Activated naive CD8-positive, alpha-beta T cell treated with anti-CD3 and anti-CD28 coated beads, Interleukin-2, amount 50 U/mL, for 24 hours (primary cell): ENCODE data around the gene SPAG16.

ENCODE experiments used
- ATAC-seq: fragments of 150-1000 bp; cut with Tn5 transposase; one replicate; pipeline ENCODE4 v1.10.0; 2021
- DNase-seq: peaks from one replicate; pipeline ENCODE4 v3.0.0; 2021
- H3K27ac Mint-ChIP-seq: one replicate; pipeline ENCODE4 v1.8.0; 2021; ENCODE audit warnings: mild to moderate bottlenecking, mixed read lengths
- H3K27me3 Mint-ChIP-seq: one replicate; pipeline ENCODE4 v1.8.0; 2021; ENCODE audit warnings: mixed read lengths
- H3K36me3 Mint-ChIP-seq: one replicate; pipeline ENCODE4 v1.8.0; 2021; ENCODE audit warnings: low read depth, mixed read lengths
- H3K4me1 Mint-ChIP-seq: one replicate; pipeline ENCODE4 v1.8.0; 2021; ENCODE audit warnings: mixed read lengths
- H3K4me3 Mint-ChIP-seq: one replicate; pipeline ENCODE4 v1.8.0; 2021; ENCODE audit warnings: mild to moderate bottlenecking, moderate library complexity, mixed read lengths
- H3K9me3 Mint-ChIP-seq: one replicate; pipeline ENCODE4 v1.8.0; 2021; ENCODE audit warnings: mixed read lengths

SPAG16 gene

DNA sequence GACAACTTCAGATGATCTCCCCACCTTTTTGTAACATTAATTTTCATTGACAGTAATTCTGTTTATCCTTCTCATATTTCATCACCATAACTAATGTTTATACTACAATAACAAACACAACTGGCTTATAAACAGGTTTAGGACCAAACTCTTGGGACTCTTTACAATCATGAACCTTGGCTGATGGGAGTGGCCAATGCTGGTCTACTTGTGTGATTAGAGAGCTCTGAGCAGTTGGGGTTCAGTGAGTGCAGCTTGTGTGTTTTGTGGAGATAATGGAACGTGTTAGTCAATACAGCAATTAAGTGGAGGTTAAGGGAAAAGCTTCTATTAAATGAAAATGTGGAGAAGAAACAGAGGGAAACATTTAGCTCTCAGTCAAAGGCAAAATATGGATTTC is 207.1 kb downstream of the SPAG16 start:
- no peak overlapping the region for H3K4me3 Mint-ChIP-seq

DNA sequence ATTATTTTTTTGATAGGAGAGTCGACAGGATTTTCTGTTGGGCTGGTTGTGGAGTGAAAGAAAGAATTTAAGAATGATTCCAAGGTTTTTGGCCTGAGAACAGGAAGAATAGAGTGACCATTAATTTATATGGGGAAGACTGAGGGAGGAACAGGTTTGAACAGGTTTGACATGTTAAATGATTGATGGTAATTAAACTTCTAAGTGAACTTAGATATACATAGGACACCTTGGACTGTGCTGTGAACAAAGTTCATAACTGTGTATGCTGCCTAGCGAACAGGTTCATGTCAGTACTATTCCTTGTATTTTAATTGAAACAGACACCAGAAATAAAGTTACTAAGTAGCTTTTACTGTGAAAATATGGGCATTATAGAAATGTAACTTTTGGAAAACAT is 212.0 kb downstream of the SPAG16 start:
- Mint-ChIP-seq H3K27me3 (no peaks in the 10 kb centered on the region), H3K4me3 (no peak overlapping the region), H3K4me1 (no peaks in the 10 kb centered on the region), H3K9me3 (no peaks in the 10 kb centered on the region), H3K36me3 (no peaks in the 10 kb centered on the region), H3K27ac (no peak overlapping the region)
- ATAC-seq = no peak
- DNase-seq = no peak

More for the DNA sequence above, 207.1 kb downstream of the SPAG16 start:
- no peak for ATAC-seq
- Mint-ChIP-seq H3K27ac (no peak overlapping the region), H3K4me1 (no peaks in the 10 kb centered on the region), H3K9me3 (no peaks in the 10 kb centered on the region), H3K36me3 (no peaks in the 10 kb centered on the region), H3K27me3 (no peaks in the 10 kb centered on the region)
- no peak for DNase-seq

DNA sequence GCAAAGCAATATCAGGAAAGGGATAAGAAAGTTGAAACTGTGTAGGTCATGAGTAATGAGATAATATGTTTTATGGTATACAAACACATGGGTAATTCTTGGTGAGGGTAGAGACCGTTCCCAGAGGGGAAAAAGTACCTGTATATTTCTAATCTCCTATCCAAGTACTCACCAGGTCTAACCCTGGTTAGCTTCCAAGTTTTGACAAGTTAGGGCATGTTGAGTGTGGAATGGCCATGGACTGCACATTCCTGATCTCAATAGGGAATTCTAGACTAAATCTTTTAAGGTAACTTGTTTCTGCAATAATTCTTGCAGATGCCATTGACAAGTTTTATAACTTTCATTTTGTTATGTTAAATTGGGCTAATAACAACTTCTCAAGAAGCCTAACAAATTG is 216.6 kb downstream of the SPAG16 start:
- H3K9me3 Mint-ChIP-seq = no peaks in the 10 kb centered on the region
- DNase-seq = no peak

DNA sequence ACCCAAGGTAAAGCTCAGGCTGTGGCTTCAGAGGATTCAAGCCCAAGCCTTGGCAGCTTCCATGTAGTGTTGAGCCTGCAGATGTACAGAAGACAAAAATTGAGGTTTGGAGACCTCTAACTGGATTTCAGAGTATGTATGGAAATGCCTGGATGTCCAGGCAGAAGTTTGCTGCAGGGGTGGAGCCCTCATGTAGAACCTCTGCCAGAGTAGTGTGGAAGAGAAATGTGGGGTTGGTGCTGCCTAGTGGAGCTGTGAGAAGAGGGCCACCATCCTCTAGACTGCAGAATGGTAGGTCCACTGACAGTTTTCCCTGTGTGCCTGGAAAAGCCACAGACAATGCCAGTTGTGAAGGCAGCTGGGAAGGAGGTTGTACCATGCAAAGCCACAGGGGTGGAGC is 239.9 kb downstream of the SPAG16 start:
- peaks cover 31% of the 10 kb centered on the region for H3K9me3 Mint-ChIP-seq
- ATAC-seq = no peak
- no peak overlapping the region for H3K27ac Mint-ChIP-seq
- peaks cover 4% of the 10 kb centered on the region for H3K36me3 Mint-ChIP-seq
- no peaks in the 10 kb centered on the region for H3K27me3 Mint-ChIP-seq
- no peak for DNase-seq
- H3K4me3 Mint-ChIP-seq = no peak overlapping the region
- H3K4me1 Mint-ChIP-seq = no peaks in the 10 kb centered on the region

More for the DNA sequence above, 216.6 kb downstream of the SPAG16 start:
- no peak for ATAC-seq
- Mint-ChIP-seq H3K36me3 (no peaks in the 10 kb centered on the region), H3K4me3 (no peak overlapping the region), H3K4me1 (no peaks in the 10 kb centered on the region), H3K27ac (no peak overlapping the region), H3K27me3 (no peaks in the 10 kb centered on the region)

DNA sequence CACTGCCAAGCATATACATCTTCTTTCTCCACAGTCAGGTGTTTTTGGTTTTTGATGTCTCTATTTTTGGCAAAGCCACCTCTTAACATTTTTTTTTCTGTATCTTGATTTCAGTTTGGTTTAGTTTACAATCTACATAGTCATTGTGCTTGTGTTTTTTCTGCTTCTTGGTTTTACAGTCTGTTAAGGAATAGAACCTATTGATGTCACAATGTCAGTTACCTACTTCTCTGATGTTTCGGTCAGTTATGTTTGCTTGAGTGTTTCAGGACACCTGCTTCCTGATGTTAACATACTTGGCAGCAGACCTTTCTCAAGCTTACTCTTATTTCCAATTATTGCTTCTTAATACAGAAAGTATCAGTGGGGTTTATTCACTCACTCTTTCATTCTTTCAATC is 253.3 kb downstream of the SPAG16 start:
- no peaks in the 10 kb centered on the region for H3K36me3 Mint-ChIP-seq
- no peak for DNase-seq
- no peaks in the 10 kb centered on the region for H3K4me1 Mint-ChIP-seq
- no peak overlapping the region for H3K4me3 Mint-ChIP-seq
- no peaks in the 10 kb centered on the region for H3K27me3 Mint-ChIP-seq
- ATAC-seq = no peak
- H3K9me3 Mint-ChIP-seq = peaks cover 14% of the 10 kb centered on the region
- H3K27ac Mint-ChIP-seq = no peak overlapping the region

DNA sequence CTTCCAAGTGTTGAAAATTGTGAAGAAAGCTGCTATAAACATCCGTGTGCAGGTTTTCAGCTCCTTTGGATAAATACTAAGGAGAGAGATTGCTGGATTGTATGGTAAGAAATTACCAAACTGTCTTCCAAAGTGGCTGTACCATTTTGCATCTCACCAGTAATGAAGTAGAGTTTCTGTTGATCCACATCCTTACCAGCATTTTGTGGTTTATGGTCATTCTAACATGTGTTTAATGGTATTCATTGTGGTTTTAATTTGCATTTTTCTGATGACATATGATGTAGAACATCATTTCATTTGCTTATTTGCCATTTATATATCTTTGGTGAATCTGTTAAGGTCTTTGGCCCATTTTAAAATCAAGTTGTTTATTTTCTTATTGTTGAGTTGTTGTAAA is 260.7 kb downstream of the SPAG16 start:
- Mint-ChIP-seq H3K9me3 (peaks cover 13% of the 10 kb centered on the region), H3K36me3 (no peaks in the 10 kb centered on the region), H3K27me3 (no peaks in the 10 kb centered on the region), H3K4me1 (no peaks in the 10 kb centered on the region), H3K4me3 (no peak overlapping the region), H3K27ac (no peak overlapping the region)
- ATAC-seq (no peak), DNase-seq (no peak)

DNA sequence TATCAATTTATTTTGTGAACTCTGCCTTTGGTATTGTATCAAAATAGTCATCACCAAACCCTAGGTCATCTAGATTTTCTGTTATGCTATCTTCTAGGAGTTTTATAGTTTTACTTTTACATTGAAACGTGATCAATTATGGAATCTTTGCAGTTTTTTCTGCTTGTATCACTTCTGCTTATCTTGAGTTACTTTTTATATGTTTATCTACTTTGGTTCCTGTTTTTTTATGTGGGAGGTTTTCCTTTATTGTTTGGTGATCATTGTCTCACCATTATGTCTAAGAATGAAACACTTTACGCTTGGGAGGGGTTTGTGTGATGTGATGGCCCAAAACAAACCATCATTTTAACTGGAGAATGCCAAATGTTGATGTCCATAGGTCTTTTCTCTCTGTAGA is 261.2 kb downstream of the SPAG16 start:
- Mint-ChIP-seq H3K27me3 (no peaks in the 10 kb centered on the region), H3K9me3 (peaks cover 13% of the 10 kb centered on the region), H3K36me3 (no peaks in the 10 kb centered on the region), H3K4me1 (no peaks in the 10 kb centered on the region), H3K4me3 (no peak overlapping the region), H3K27ac (no peak overlapping the region)
- ATAC-seq = no peak
- no peak for DNase-seq

DNA sequence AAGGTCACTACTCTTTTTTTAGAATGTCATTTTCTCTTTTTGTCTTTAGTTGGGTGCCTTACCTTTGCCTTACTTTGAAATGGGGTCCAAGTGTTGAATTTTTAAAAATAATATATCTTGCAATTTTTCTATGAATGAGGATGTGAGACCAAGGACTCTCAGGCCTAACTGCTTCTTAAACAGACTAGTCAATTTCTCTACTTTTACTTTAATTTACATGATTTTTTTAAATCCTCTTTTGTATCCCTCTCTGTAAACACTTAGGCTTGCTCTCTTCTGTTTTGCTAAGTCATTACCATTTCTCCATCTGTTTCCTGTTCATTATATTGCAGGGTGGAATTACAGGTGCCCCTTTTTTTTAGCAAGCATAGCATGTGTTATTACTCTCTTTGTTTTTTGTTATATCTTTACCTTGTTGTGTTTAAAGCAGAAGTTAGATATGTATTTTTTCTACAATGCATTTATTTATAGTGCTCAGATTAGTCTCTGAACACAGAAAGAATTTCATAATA is 261.8 kb downstream of the SPAG16 start:
- H3K27me3 Mint-ChIP-seq = no peaks in the 10 kb centered on the region

DNA sequence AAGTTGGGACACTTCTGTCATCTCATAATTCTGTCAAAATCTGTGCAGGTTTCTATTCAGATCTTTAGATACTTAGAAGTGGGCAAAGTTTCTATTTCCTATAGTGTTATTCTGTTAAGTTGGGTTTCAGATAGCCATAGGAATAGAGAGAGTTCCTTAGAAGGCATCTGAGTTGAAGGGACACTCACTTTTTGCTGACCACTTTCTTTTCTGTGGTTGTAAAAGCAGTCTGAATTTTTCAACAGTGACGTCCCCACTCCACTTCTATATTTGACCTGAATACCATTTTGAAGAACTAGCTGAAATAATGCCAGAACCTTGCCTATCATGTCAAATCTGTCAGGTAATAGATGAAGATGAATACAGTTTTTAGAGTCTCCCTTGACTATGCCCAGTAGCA is 267.3 kb downstream of the SPAG16 start:
- Mint-ChIP-seq H3K4me1 (no peaks in the 10 kb centered on the region), H3K27ac (no peak overlapping the region), H3K4me3 (no peak overlapping the region), H3K27me3 (no peaks in the 10 kb centered on the region), H3K9me3 (peaks cover 15% of the 10 kb centered on the region), H3K36me3 (no peaks in the 10 kb centered on the region)
- no peak for DNase-seq
- ATAC-seq = no peak

More for the DNA sequence above, 261.8 kb downstream of the SPAG16 start:
- Mint-ChIP-seq H3K9me3 (peaks cover 8% of the 10 kb centered on the region), H3K4me3 (no peak overlapping the region), H3K27ac (no peak overlapping the region), H3K36me3 (no peaks in the 10 kb centered on the region), H3K4me1 (no peaks in the 10 kb centered on the region)
- ATAC-seq = no peak
- no peak for DNase-seq

DNA sequence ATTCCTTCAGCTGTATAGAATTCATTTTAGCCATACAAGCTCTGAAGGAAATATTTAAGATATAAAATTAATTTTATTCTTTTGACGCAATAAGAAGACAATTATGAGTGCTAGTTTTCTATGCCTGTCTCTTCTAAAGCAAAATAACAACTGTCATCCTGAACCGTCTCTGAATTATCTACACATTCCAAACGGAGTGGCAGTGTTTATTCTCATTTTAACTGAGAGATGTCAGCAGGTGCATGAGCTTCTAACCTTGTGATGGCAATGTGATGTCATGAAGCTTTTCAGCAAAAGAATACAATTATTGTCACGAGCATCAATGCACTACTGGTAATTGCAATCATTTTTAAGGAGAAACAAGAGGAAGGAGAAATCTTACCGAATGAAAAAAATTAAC is 274.8 kb downstream of the SPAG16 start:
- ATAC-seq = no peak
- DNase-seq = no peak
- H3K27me3 Mint-ChIP-seq = no peaks in the 10 kb centered on the region
- no peaks in the 10 kb centered on the region for H3K4me1 Mint-ChIP-seq
- no peak overlapping the region for H3K4me3 Mint-ChIP-seq
- peaks cover 13% of the 10 kb centered on the region for H3K9me3 Mint-ChIP-seq
- H3K27ac Mint-ChIP-seq = no peak overlapping the region
- H3K36me3 Mint-ChIP-seq = no peaks in the 10 kb centered on the region

DNA sequence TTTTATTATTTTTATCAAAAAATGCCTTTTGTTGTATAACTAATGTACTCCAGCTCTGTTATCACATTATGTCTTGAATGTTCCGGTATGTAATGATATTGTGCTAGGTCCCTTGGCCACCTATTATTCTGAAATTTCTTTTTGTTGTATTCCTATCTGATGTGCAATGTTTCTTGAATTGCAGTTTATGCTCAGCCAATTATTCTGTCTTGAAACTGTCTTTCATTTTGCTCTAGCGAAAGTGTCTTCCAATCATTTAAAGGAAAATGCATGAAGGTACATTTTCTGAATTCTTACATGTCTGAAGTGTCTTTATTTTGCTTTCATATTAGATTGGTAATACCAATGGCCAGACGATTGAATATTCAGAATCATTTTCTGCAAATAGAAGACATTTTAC is 277.5 kb downstream of the SPAG16 start:
- no peak overlapping the region for H3K4me3 Mint-ChIP-seq
- H3K27me3 Mint-ChIP-seq = no peaks in the 10 kb centered on the region
- H3K4me1 Mint-ChIP-seq = no peaks in the 10 kb centered on the region
- H3K27ac Mint-ChIP-seq = no peak overlapping the region
- H3K9me3 Mint-ChIP-seq = no peaks in the 10 kb centered on the region
- DNase-seq (no peak), ATAC-seq (no peak)
- H3K36me3 Mint-ChIP-seq = no peaks in the 10 kb centered on the region

DNA sequence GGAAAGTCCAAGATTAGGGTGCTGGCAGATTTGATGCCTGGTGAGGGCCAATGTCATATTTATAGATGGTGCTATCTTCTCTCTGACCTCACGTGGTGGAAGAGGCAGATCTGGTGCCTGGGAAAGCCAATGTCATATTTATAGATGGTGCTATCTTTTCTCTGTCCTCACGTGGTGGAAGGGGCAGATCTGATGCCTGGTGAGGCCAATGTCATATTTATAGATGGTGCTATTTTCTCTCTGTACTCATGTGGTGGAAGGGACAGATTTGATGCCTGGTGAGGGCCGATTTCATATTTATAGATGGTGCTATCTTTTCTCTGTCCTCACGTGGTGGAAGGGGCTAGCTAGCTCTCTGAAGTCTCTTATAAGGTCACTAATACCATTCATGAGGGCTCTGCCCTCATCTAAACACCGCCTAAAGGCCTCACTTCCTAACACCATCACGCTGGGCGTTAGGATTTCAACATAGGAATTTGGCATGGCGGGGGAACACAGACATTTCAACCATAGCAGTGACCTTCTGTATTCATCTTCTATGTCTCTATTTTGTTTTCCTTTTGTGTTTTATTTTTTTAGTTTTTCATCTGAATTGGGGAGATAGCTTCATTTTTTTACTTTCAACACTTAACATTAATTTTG is 278.4 kb downstream of the SPAG16 start:
- Mint-ChIP-seq H3K4me1 (no peaks in the 10 kb centered on the region), H3K27ac (no peak overlapping the region), H3K27me3 (no peaks in the 10 kb centered on the region), H3K9me3 (no peaks in the 10 kb centered on the region), H3K36me3 (no peaks in the 10 kb centered on the region), H3K4me3 (no peak overlapping the region)
- ATAC-seq (no peak), DNase-seq (no peak)

DNA sequence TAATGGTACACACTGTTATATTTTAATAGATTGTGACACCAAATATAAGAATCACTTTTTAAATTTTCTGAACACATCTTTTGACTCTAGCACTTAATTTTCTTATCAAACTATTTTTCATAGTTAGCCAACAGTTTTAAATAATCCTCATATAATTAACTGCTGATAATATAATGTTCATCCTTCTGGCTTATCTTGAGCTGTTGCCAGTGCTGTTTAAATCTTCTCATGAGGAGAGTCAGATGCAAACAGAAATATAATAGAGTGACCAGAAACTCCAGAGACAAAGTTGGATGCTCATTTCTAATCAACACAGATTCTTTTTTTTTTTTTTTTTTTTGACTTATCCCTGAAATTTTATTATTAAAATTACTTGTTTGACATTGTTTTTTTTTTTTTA is 282.6 kb downstream of the SPAG16 start:
- no peak for ATAC-seq
- H3K27ac Mint-ChIP-seq = no peak overlapping the region
- H3K9me3 Mint-ChIP-seq = no peaks in the 10 kb centered on the region
- no peaks in the 10 kb centered on the region for H3K27me3 Mint-ChIP-seq
- no peaks in the 10 kb centered on the region for H3K36me3 Mint-ChIP-seq
- DNase-seq = no peak
- H3K4me1 Mint-ChIP-seq = no peaks in the 10 kb centered on the region
- H3K4me3 Mint-ChIP-seq = no peak overlapping the region

DNA sequence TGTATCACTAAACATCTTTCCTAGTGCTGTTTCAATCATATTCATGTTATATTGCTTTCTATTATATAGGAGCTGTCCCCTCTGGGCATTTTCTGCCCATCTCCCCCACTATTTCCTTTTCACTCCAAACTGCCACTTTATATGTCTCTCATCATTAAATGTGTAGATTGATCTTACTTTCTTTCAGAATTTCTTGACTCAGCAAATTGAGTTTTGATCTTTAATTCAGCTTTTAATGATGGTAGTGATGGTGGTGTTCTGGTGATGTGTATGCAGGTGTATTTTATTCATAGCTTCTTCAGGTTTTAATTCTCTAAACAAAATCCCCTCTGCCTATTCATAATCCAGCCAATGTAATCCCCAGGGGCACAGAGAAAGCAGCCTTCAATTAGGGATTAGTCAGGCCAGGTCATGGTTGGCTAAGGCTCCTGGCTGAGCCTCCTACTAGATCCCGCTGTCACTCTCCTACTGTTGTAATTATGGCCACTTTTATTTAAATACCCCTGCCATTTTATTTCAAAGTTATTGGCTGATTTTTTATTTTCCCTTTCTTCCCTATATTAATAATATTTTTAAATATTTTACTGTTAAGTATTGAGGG is 325.4 kb downstream of the SPAG16 start:
- ATAC-seq = no peak
- DNase-seq = no peak
- Mint-ChIP-seq H3K27me3 (no peaks in the 10 kb centered on the region), H3K4me3 (no peak overlapping the region), H3K27ac (no peak overlapping the region), H3K9me3 (peaks cover 5% of the 10 kb centered on the region), H3K36me3 (no peaks in the 10 kb centered on the region), H3K4me1 (no peaks in the 10 kb centered on the region)

DNA sequence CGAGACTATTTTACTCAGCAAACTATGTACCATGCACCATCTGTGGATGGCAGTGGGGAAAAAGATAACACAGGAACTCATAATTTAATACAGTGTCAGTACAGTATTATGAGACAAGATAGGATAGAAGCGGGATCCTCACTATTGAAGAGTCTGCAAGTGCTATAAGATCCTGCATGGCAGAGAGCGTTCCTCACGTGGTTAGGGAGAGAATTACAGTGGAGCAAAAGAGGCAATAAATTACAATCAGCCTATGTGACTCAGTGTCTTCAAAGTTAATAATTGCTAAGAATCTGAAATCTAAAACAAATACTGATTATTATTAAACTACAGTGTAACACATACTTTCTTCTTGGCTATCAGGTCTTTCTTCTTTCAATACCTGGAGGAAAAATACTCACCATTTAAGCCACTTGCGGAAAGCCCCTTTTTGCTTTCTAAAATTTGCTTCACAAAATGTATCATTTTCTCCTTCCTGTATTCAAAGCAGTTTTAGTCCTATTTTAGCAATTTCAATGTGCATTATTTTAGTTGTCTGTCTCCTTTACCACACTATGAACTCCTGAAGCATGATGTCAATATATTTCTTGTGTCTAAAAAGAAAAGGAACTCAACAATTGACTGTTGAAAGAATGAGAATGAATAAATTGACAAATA is 342.9 kb downstream of the SPAG16 start:
- no peak overlapping the region for H3K27ac Mint-ChIP-seq

More for the DNA sequence above, 342.9 kb downstream of the SPAG16 start:
- no peaks in the 10 kb centered on the region for H3K4me1 Mint-ChIP-seq
- H3K4me3 Mint-ChIP-seq = no peak overlapping the region
- no peaks in the 10 kb centered on the region for H3K27me3 Mint-ChIP-seq
- H3K36me3 Mint-ChIP-seq = no peaks in the 10 kb centered on the region
- ATAC-seq (no peak), DNase-seq (no peak)
- H3K9me3 Mint-ChIP-seq = peaks cover 7% of the 10 kb centered on the region
